Esophagus muscularis mucosa (tissue), 4 donors: Measurements from ENCODE around the gene MFRP. TPM values are rescaled to one million over a fixed set of nuclear protein-coding genes. Genes with fewer than 3 reads are reported as not detected.
A peak's percentile ranks its signal among the peaks of the same experiment; 100 is the strongest.

Source experiments
- DNase-seq: peaks from one replicate; pipeline ENCODE4 v3.0.0-alpha.2; 2017; ENCODE audit errors: extremely low spot score
- H3K27ac ChIP-seq, 4 donors: fragments of 200-600 bp; sonication (generic); replicated peaks in 1 of 4; 1 replicate in 3 of 4; 2 replicates in 1 of 4; pipeline ENCODE4 v1.5.1; 2016 to 2019; ENCODE audit warnings: mild to moderate bottlenecking in 1 of 4
- H3K27me3 ChIP-seq, 4 donors: fragments of 200-600 bp; sonication (generic); one replicate each; pipeline versions ENCODE4 v1.5.1 to v1.6.0; 2016 to 2019
- H3K36me3 ChIP-seq, 4 donors: fragments of 200-600 bp; sonication (generic); one replicate each; pipeline ENCODE4 v1.5.1; 2016 to 2019
- H3K4me1 ChIP-seq, 4 donors: fragments of 200-600 bp; sonication (generic); one replicate each; pipeline ENCODE4 v1.5.1; 2016 to 2019
- H3K4me3 ChIP-seq, 4 donors: fragments of 200-600 bp; sonication (generic); 1 replicate in 2 of 4; 2 replicates in 2 of 4; pipeline ENCODE4 v1.5.1; 2016 to 2019; ENCODE audit warnings: mild to moderate bottlenecking in 4 of 4, moderate library complexity in 1 of 4
- H3K9me3 ChIP-seq, 4 donors: fragments of 200-600 bp; sonication (generic); 1 replicate in 3 of 4; 2 replicates in 1 of 4; pipeline ENCODE4 v1.5.1; 2016 to 2019
- EP300 ChIP-seq: sonication (generic); formaldehyde crosslinking; IDR thresholded peaks from one replicate; pipeline ENCODE4 v1.6.1; 2017; ENCODE audit warnings: antibody characterized with exemption
- POLR2A ChIP-seq: fragments of 450-650 bp; IDR thresholded peaks from one replicate; pipeline ENCODE4 v1.6.1; 2017; ENCODE audit warnings: antibody characterized with exemption, moderate library complexity, mild to moderate bottlenecking, low read depth
- POLR2AphosphoS5 ChIP-seq, 2 donors: sonication (generic); formaldehyde crosslinking; IDR thresholded peaks; one replicate each; pipeline ENCODE4 v1.6.1; 2017; ENCODE audit warnings: antibody characterized with exemption in 2 of 2
- WGBS: methylation state at CpG from one replicate; pipeline ENCODE4 v1.1.5; 2018; 5-methylcytosine and 5-hydroxymethylcytosine counted together
- intact Hi-C: fragments of 100-400 bp; cut with DNase I; formaldehyde crosslinking; loops from one replicate; pipeline ENCODE4 v1.15.1; 2023
- total RNA-seq, 4 donors: library from RNA; depleted of rRNA; stranded (reverse); fragments of >200 nt; gene quantifications; one replicate each; pipeline versions ENCODE4 v1.1.0 to v1.2.1, GENCODE V29; 2016
- TF ChIP-seq, protein P1 (sequence below), 3 experiments: fragments of 200-600 bp in 2 of 3; fragments of 450-650 bp in 1 of 3; sonication (generic) in 2 of 3; IDR thresholded peaks; one replicate each; pipeline ENCODE4 v1.5.1; 2017 to 2019; ENCODE audit warnings: antibody characterized with exemption in 3 of 3, mild to moderate bottlenecking in 2 of 3, moderate library complexity in 1 of 3

MFRP gene
- total RNA-seq, 4 donors from 2014 or later, result 0.11 TPM; not detected in 3

DNA sequence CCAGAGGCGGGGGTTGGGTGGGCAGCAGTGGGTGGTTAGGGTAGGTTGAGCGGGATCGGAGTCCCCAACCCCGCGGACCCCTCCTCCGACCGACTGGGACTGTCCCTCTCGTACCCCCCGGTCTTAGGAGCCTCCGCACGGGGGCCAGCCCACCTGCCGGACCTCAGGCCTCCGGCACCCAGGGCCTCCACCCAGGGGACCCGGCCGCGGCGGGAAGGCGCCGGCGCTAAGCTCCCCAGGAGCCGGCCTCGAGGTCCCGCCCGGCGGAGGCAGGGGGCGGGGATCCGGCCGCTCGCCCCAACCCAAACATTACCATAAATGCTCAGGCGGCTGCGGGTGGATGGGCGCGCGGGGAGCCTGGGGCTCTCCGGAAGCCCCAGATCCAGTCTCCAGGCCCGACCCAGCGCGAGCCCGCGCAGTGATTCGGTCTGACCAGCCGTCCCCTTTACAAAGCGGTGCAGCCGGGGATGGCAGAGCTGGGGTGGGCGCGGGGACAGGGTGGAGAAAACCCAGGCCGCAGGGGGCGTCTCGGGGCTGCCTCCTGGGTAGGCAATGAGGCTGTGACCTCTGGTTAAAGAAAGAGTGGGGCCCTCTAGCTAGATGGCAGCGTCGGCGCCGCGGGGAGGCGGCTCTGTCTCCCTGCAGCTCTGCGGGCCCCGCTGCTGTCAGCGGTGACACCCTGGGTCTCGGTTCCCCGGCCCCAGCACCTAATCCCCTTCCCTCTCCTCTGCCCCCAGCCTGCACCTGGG is 25.6 kb downstream of the MFRP start:
- TF ChIP-seq, protein P1, sequence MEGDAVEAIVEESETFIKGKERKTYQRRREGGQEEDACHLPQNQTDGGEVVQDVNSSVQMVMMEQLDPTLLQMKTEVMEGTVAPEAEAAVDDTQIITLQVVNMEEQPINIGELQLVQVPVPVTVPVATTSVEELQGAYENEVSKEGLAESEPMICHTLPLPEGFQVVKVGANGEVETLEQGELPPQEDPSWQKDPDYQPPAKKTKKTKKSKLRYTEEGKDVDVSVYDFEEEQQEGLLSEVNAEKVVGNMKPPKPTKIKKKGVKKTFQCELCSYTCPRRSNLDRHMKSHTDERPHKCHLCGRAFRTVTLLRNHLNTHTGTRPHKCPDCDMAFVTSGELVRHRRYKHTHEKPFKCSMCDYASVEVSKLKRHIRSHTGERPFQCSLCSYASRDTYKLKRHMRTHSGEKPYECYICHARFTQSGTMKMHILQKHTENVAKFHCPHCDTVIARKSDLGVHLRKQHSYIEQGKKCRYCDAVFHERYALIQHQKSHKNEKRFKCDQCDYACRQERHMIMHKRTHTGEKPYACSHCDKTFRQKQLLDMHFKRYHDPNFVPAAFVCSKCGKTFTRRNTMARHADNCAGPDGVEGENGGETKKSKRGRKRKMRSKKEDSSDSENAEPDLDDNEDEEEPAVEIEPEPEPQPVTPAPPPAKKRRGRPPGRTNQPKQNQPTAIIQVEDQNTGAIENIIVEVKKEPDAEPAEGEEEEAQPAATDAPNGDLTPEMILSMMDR (IDR thresholded peaks at IDR 0.05), result no peak
- TF ChIP-seq POLR2A (peak; percentile 70), POLR2AphosphoS5 (IDR thresholded peaks at IDR 0.05) (peak; percentile 84 to 96), EP300 (no peak)
- Histone ChIP-seq H3K4me1 (peaks cover 61 to 80% (median 70%) of the 10 kb centered on the region in 4 donors), H3K9me3 (no peaks in the 10 kb centered on the region), H3K36me3 (no peaks in the 10 kb centered on the region), H3K27ac (peak overlapping the region; percentile 98 to 99 (median 98)), H3K27me3 (no peaks in the 10 kb centered on the region), H3K4me3 (peak overlapping the region; percentile 55 to 64 (median 58))
- WGBS, result 9% methylated on average over 33 of the region's 60 CpGs
- intact Hi-C loops, result loop anchor here (5.0 kb wide), 1 partner anchor 114 kb away; the partner anchor contains the start of gene CBL
- DNase-seq, result peak; percentile 92

DNA sequence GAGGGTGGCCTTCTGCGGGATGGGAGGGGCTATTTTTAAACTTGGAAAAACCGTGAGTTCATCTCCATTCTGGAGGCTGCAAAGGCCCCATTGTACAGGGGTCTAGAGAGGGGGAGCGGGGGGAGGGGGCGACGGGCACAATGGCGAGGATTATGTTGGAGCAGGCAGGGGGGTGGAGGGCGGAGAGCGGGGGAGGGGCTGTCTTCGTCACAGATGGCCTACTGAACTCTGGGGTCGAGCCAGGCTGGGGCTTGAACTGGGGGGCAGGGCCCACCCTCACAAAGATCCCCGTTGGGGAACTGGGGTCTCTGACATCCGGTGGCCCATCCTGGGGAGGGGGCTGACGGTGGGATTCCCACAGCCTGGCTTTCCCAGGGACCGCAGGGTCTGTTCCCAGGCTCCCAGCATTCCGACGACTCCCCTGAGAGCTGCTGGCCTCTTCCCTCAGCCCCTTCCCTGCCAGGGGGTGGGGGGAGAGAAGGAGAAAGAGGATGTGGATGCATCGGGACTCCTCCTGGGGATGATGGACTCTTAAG is 26.2 kb downstream of the MFRP start:
- H3K9me3 ChIP-seq, result no peaks in the 10 kb centered on the region
- peaks cover 68 to 86% (median 75%) of the 10 kb centered on the region in 4 donors for H3K4me1 ChIP-seq

DNA sequence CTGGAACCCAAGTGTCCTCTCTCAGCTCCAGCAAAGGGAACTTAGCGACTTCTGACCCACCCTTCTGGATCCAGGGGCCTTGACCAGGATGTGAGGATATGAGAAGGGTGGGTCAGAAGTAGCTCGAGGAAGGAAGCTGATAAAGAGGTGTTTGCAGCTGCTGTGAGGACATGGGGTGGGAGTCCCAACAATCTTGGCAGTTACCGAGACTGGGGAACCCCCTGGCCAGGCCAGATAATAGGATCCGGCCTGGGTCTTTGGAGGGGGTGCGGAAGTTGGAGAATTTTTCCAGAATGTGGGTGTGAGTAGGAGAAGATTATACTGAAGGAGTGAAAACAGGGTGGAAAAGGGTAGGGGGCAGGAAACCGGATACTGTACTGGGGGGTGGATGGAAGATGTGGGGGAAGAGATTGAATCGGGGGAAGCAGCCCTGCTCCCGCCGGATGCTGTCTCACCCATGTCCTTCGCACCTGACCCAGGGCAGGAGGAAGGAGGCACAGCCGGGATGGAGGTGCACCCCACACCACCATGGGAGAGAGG is 26.7 kb downstream of the MFRP start:
- TF ChIP-seq, protein P1 (IDR thresholded peaks at IDR 0.05), result no peak
- TF ChIP-seq EP300 (no peak), POLR2AphosphoS5 (IDR thresholded peaks at IDR 0.05) (peak in 1 of 2 donors; percentile 17)
- intact Hi-C loops, result loop anchor here (5.0 kb wide), 1 partner anchor 112 kb away; the partner anchor contains the start of gene CBL
- peaks cover 0 to 4% (median 1%) of the 10 kb centered on the region in 4 donors for H3K36me3 ChIP-seq
- no peak for DNase-seq
- H3K4me1 ChIP-seq, result peaks cover 73 to 92% (median 81%) of the 10 kb centered on the region in 4 donors
- 53% methylated on average over 11 of the region's 11 CpGs for WGBS
- H3K27ac ChIP-seq, result peak overlapping the region; percentile 98 to 99 (median 98)
- no peaks in the 10 kb centered on the region for H3K27me3 ChIP-seq
- H3K4me3 ChIP-seq, result peak overlapping the region; percentile 55 to 64 (median 58)
- no peaks in the 10 kb centered on the region for H3K9me3 ChIP-seq

More for the DNA sequence above, 26.2 kb downstream of the MFRP start:
- intact Hi-C loops, result loop anchor here (5.0 kb wide), 1 partner anchor 113 kb away; the partner anchor contains the start of gene CBL
- Histone ChIP-seq H3K27ac (peak overlapping the region; percentile 98 to 99 (median 98)), H3K4me3 (peak overlapping the region; percentile 55 to 64 (median 58)), H3K27me3 (no peaks in the 10 kb centered on the region), H3K36me3 (no peaks in the 10 kb centered on the region)
- WGBS, result 26% methylated on average over 17 of the region's 17 CpGs
- DNase-seq, result peak; percentile 86
- TF ChIP-seq, protein P1 (IDR thresholded peaks at IDR 0.05), result no peak
- no peak for TF ChIP-seq POLR2AphosphoS5 (IDR thresholded peaks at IDR 0.05)
- TF ChIP-seq EP300, result no peak
- TF ChIP-seq POLR2A, result no peak

DNA sequence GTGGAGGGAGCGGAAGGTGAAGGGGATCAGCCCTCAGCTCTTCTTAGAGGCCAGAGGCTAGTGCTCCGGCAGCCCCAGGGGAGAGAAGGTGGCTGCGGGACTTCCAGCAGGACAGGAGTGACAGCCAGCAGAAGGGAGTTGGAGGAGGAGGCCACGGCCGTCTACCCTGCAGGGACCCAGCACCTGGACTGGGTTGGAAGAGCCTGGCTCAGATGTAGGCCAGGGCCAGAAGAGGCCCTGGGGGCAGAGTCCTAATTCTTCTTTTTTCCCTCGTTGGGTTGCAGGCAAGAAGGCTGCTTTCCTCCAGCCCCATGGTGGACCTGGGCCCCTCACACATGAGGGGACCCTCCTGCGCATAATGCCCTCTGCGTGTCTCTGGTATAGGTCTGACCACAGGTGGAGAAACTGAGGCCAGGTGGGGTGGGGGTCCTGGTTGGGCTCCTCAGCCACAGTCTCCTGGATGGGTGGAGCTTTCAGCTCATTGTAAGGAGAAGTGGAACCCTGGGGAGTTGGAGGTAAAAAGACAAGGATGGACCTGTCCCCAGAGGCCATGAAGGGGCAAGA is 27.3 kb downstream of the MFRP start:
- intact Hi-C loops, result no loop called here
- TF ChIP-seq POLR2AphosphoS5 (IDR thresholded peaks at IDR 0.05) (no peak), EP300 (no peak), POLR2A (no peak)
- TF ChIP-seq, protein P1 (IDR thresholded peaks at IDR 0.05), result no peak
- 80% methylated on average over 4 of the region's 8 CpGs for WGBS
- DNase-seq, result no peak
- H3K4me3 ChIP-seq, result peak overlapping the region in 3 of 4 donors; percentile 16 to 79 (median 31)
- H3K27ac ChIP-seq, result peak overlapping the region; percentile 98 to 99 (median 98)
- H3K27me3 ChIP-seq, result no peaks in the 10 kb centered on the region
- H3K4me1 ChIP-seq, result peaks cover 73 to 97% (median 86%) of the 10 kb centered on the region in 4 donors
- peaks cover 0 to 10% (median 7%) of the 10 kb centered on the region in 4 donors for H3K36me3 ChIP-seq
- H3K9me3 ChIP-seq, result no peaks in the 10 kb centered on the region
